Femur (tissue), 1 donor: ENCODE measurements around the gene PTH2R.
"Not testable (repeated sequence)": the region's sequence is repeated elsewhere in the genome, so short reads cannot be mapped to it uniquely, and the experiment has no call there.

Experiments used
- DNase-seq: peaks from one replicate; pipeline ENCODE4 v3.0.0-alpha.2; 2017

PTH2R gene

GRCh38 chr2:208488686-208489564 is 82.3 kb downstream of the PTH2R start:
- DNase-seq = no peak

GRCh38 chr2:208489687-208490086 is 83.1 kb downstream of the PTH2R start:
- no peak for DNase-seq

- DNase-seq = no peak
Measured at GRCh38 chr2:208490492-208490891, 83.9 kb downstream of the PTH2R start.

- DNase-seq = no peak
Measured at GRCh38 chr2:208491641-208492040, 85.0 kb downstream of the PTH2R start.

- DNase-seq = no peak
Measured at GRCh38 chr2:208492069-208492468, 85.5 kb downstream of the PTH2R start.

GRCh38 chr2:208493186-208493585 is 86.6 kb downstream of the PTH2R start:
- DNase-seq = no peak

- no peak for DNase-seq
Measured at GRCh38 chr2:208496129-208496528, 89.5 kb downstream of the PTH2R start.

GRCh38 chr2:208501206-208501605 is 94.6 kb downstream of the PTH2R start:
- DNase-seq = peak; percentile 25

- DNase-seq = no peak
Measured at GRCh38 chr2:208502288-208502687, 95.7 kb downstream of the PTH2R start.

GRCh38 chr2:208505365-208505764 is 98.8 kb downstream of the PTH2R start:
- not testable (repeated sequence) for DNase-seq

GRCh38 chr2:208509586-208509985 is 103.0 kb downstream of the PTH2R start:
- no peak for DNase-seq

GRCh38 chr2:208511016-208511415 is 104.4 kb downstream of the PTH2R start:
- no peak for DNase-seq

GRCh38 chr2:208511573-208511972 is 105.0 kb downstream of the PTH2R start:
- DNase-seq = no peak

GRCh38 chr2:208515099-208515498 is 108.5 kb downstream of the PTH2R start:
- DNase-seq = no peak

GRCh38 chr2:208523069-208523468 is 116.5 kb downstream of the PTH2R start:
- DNase-seq = not testable (repeated sequence)

GRCh38 chr2:208525165-208525564 is 118.6 kb downstream of the PTH2R start:
- not testable (repeated sequence) for DNase-seq

GRCh38 chr2:208529796-208530195 is 123.2 kb downstream of the PTH2R start:
- no peak for DNase-seq

- no peak for DNase-seq
Measured at GRCh38 chr2:208531361-208531760, 124.8 kb downstream of the PTH2R start.

GRCh38 chr2:208535578-208535977 is 129.0 kb downstream of the PTH2R start:
- DNase-seq = not testable (repeated sequence)

GRCh38 chr2:208541461-208541988 is 134.9 kb downstream of the PTH2R start:
- DNase-seq = no peak

GRCh38 chr2:208541989-208542464 is 135.4 kb downstream of the PTH2R start:
- DNase-seq = no peak

GRCh38 chr2:208542465-208543041 is 136.0 kb downstream of the PTH2R start:
- DNase-seq = no peak
